ENCODE results near the gene PCDHB10. TPM values are rescaled to one million over a fixed set of nuclear protein-coding genes. Genes with fewer than 3 reads are reported as not detected.
A peak's percentile ranks its signal among the peaks of the same experiment; 100 is the strongest.
"Not testable (repeated sequence)": the region's sequence is repeated elsewhere in the genome, so short reads cannot be mapped to it uniquely, and the experiment has no call there.

Gene PCDHB10
- total and polyA plus RNA-seq, 3 experiments from 2014 or later, result not detected

DNA sequence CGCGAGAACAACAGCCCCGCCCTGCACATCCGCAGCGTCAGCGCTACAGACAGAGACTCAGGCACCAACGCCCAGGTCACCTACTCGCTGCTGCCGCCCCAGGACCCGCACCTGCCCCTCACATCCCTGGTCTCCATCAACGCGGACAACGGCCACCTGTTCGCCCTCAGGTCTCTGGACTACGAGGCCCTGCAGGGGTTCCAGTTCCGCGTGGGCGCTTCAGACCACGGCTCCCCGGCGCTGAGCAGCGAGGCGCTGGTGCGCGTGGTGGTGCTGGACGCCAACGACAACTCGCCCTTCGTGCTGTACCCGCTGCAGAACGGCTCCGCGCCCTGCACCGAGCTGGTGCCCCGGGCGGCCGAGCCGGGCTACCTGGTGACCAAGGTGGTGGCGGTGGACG is 23.4 kb downstream of the PCDHB10 start:
- H3K27ac ChIP-seq (ENCODE audit: low read depth, low read length); CTCF ChIA-PET; H3K27ac Mint-ChIP-seq; DNase-seq; H3K4me1 Mint-ChIP-seq; H3K36me3 ChIP-seq (ENCODE audit: insufficient read depth, low read length); H3K4me3 ChIP-seq (ENCODE audit: low read length); H3K27me3 ChIP-seq (ENCODE audit: insufficient read depth, low read length, poor library complexity, severe bottlenecking); POLR2A ChIA-PET; H3K4me3 Mint-ChIP-seq; H3K4me1 ChIP-seq (ENCODE audit: insufficient read depth, low read length); H3K36me3 Mint-ChIP-seq; H3K9me3 ChIP-seq (ENCODE audit: low read length): not testable (repeated sequence)
- H3K9me3 Mint-ChIP-seq, result peaks cover 18 to 39% (median 26%) of the 10 kb centered on the region in 5 donors
- H3K27me3 Mint-ChIP-seq, result peaks cover 43 to 56% of the 10 kb centered on the region in 2 donors

DNA sequence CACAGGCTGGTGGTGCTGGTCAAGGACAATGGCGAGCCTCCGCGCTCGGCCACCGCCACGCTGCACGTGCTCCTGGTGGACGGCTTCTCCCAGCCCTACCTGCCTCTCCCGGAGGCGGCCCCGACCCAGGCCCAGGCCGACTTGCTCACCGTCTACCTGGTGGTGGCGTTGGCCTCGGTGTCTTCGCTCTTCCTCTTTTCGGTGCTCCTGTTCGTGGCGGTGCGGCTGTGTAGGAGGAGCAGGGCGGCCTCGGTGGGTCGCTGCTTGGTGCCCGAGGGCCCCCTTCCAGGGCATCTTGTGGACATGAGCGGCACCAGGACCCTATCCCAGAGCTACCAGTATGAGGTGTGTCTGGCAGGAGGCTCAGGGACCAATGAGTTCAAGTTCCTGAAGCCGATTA is 23.9 kb downstream of the PCDHB10 start:
- H3K9me3 ChIP-seq (ENCODE audit: low read length); H3K4me3 Mint-ChIP-seq; H3K36me3 Mint-ChIP-seq; DNase-seq; H3K27ac ChIP-seq (ENCODE audit: low read depth, low read length); CTCF ChIA-PET; H3K4me3 ChIP-seq (ENCODE audit: low read length); POLR2A ChIA-PET; H3K36me3 ChIP-seq (ENCODE audit: insufficient read depth, low read length); H3K4me1 ChIP-seq (ENCODE audit: insufficient read depth, low read length); H3K4me1 Mint-ChIP-seq; H3K27ac Mint-ChIP-seq: not testable (repeated sequence)
- H3K27me3 ChIP-seq (ENCODE audit: insufficient read depth, low read length, poor library complexity, severe bottlenecking), result peaks cover 14% of the 10 kb centered on the region
- peaks cover 18 to 43% (median 26%) of the 10 kb centered on the region in 5 donors for H3K9me3 Mint-ChIP-seq
- H3K27me3 Mint-ChIP-seq, result peaks cover 43 to 59% of the 10 kb centered on the region in 2 donors

GRCh38 chr5:141223112-141223783 is 31.1 kb downstream of the PCDHB10 start, which contains the start of gene PCDHB14:
TSS of gene PCDHB14 (plus strand) at chr5:141223343. CDS start at chr5:141223506, 163 bp downstream.
- Histone ChIP-seq H3K27me3 (ENCODE audit: insufficient read depth, low read length, poor library complexity, severe bottlenecking) (peaks cover 7% of the 10 kb centered on the region), H3K9me3 (ENCODE audit: low read length) (no peaks in the 10 kb centered on the region), H3K4me3 (ENCODE audit: low read length) (no peak within 1 kb of the TSS), H3K4me1 (ENCODE audit: insufficient read depth, low read length) (no peaks in the 10 kb centered on the region), H3K36me3 (ENCODE audit: insufficient read depth, low read length) (no peaks in the 10 kb centered on the region), H3K27ac (ENCODE audit: low read depth, low read length) (no peak within 1 kb of the TSS)
- Mint-ChIP-seq H3K27me3 (peaks cover 33 to 73% of the 10 kb centered on the region in 2 donors), H3K4me1 (peaks cover 5 to 11% (median 8%) of the 10 kb centered on the region in 3 donors), H3K36me3 (no peaks in the 10 kb centered on the region), H3K4me3 (peak within 1 kb of the TSS in 5 of 7 donors; percentile 1 to 64 (median 46)), H3K27ac (peak within 1 kb of the TSS in 1 of 8 donors; percentile 31), H3K9me3 (peaks cover 10 to 49% (median 25%) of the 10 kb centered on the region in 5 donors)
- ChIA-PET CTCF (interaction anchor here (1.4 to 2.1 kb wide), 3 partner anchors 11 to 341 kb away, joined by 4 to 9 read pairs (median 5); no protein-coding TSS in a partner anchor), POLR2A (no interaction called here)
- DNase-seq, result no peak

GRCh38 chr5:141224844-141225243 is 32.7 kb downstream of the PCDHB10 start:
- H3K27ac Mint-ChIP-seq; H3K4me1 ChIP-seq (ENCODE audit: insufficient read depth, low read length); H3K4me3 ChIP-seq (ENCODE audit: low read length); H3K9me3 ChIP-seq (ENCODE audit: low read length); H3K36me3 ChIP-seq (ENCODE audit: insufficient read depth, low read length); DNase-seq; H3K27ac ChIP-seq (ENCODE audit: low read depth, low read length); H3K27me3 ChIP-seq (ENCODE audit: insufficient read depth, low read length, poor library complexity, severe bottlenecking); H3K36me3 Mint-ChIP-seq; POLR2A ChIA-PET; CTCF ChIA-PET: not testable (repeated sequence)
- Mint-ChIP-seq H3K4me3 (peak overlapping the region in 1 of 7 donors; percentile 65), H3K27me3 (peaks cover 31 to 60% of the 10 kb centered on the region in 2 donors), H3K4me1 (peaks cover 5 to 11% (median 8%) of the 10 kb centered on the region in 3 donors), H3K9me3 (peaks cover 6 to 42% (median 22%) of the 10 kb centered on the region in 5 donors)

GRCh38 chr5:141225421-141225820 is 33.3 kb downstream of the PCDHB10 start:
- H3K4me1 ChIP-seq (ENCODE audit: insufficient read depth, low read length); H3K4me3 ChIP-seq (ENCODE audit: low read length); H3K27ac ChIP-seq (ENCODE audit: low read depth, low read length); H3K9me3 ChIP-seq (ENCODE audit: low read length); H3K27me3 ChIP-seq (ENCODE audit: insufficient read depth, low read length, poor library complexity, severe bottlenecking); H3K27ac Mint-ChIP-seq; DNase-seq; H3K36me3 ChIP-seq (ENCODE audit: insufficient read depth, low read length); H3K4me3 Mint-ChIP-seq; POLR2A ChIA-PET; CTCF ChIA-PET; H3K36me3 Mint-ChIP-seq: not testable (repeated sequence)
- H3K4me1 Mint-ChIP-seq, result peaks cover 5 to 11% (median 8%) of the 10 kb centered on the region in 3 donors
- H3K9me3 Mint-ChIP-seq, result peaks cover 8 to 41% (median 24%) of the 10 kb centered on the region in 5 donors
- peaks cover 25 to 56% of the 10 kb centered on the region in 2 donors for H3K27me3 Mint-ChIP-seq

DNA sequence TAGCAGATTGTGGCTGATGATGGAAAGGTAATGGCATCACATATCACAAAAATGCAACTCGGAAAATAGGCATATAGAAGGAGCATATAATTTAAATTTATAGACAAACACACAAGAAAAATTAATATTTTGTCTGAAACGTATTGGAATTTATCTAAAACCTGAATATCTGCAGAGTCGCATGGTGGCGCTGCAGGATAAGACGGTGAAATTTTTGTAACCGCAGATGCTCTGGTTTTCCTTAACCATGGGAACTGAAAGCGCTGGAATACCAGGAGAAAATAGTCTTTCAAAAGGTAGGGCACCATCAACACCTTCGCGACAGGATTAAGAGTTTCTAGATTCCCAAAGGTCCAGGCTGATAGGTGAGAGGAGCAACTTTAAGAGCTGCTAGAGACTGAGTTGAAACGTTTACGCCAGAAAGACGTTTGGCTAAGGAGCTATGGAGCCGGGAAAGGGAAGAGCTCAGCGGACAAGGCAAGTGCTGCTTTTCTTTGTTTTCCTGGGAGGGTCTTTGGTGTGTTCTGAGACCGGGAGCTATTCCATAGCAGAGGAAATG is 42.0 kb downstream of the PCDHB10 start:
- no peak for DNase-seq
- Histone ChIP-seq H3K4me3 (ENCODE audit: low read length) (no peak overlapping the region), H3K4me1 (ENCODE audit: insufficient read depth, low read length) (no peaks in the 10 kb centered on the region), H3K27ac (ENCODE audit: low read depth, low read length) (no peak overlapping the region), H3K36me3 (ENCODE audit: insufficient read depth, low read length) (no peaks in the 10 kb centered on the region), H3K27me3 (ENCODE audit: insufficient read depth, low read length, poor library complexity, severe bottlenecking) (peaks cover 6% of the 10 kb centered on the region), H3K9me3 (ENCODE audit: low read length) (peaks cover 9% of the 10 kb centered on the region)
- ChIA-PET CTCF (interaction anchor here (1.2 kb wide), 1 partner anchor 10 kb away, joined by 4 read pairs; the partner anchor contains the start of gene PCDHB14), POLR2A (no interaction called here)
- Mint-ChIP-seq H3K27me3 (peaks cover 25 to 40% of the 10 kb centered on the region in 2 donors), H3K4me3 (no peak overlapping the region), H3K27ac (no peak overlapping the region), H3K4me1 (no peaks in the 10 kb centered on the region), H3K9me3 (peaks cover 24 to 65% (median 52%) of the 10 kb centered on the region in 5 donors), H3K36me3 (peaks cover 0 to 5% (median 0%) of the 10 kb centered on the region in 3 donors)

DNA sequence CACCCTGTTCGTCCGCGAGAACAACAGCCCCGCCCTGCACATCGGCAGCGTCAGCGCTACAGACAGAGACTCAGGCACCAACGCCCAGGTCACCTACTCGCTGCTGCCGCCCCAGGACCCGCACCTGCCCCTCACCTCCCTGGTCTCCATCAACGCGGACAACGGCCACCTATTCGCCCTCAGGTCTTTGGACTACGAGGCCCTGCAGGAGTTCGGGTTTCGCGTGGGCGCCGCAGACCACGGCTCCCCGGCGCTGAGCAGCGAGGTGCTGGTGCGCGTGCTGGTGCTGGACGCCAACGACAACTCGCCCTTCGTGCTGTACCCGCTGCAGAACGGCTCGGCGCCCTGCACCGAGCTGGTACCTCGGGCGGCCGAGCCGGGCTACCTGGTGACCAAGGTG is 43.8 kb downstream of the PCDHB10 start:
- H3K36me3 ChIP-seq (ENCODE audit: insufficient read depth, low read length); H3K4me3 ChIP-seq (ENCODE audit: low read length); H3K36me3 Mint-ChIP-seq; H3K4me3 Mint-ChIP-seq; H3K4me1 ChIP-seq (ENCODE audit: insufficient read depth, low read length); H3K4me1 Mint-ChIP-seq; H3K27me3 ChIP-seq (ENCODE audit: insufficient read depth, low read length, poor library complexity, severe bottlenecking); H3K27ac Mint-ChIP-seq; CTCF ChIA-PET; DNase-seq; POLR2A ChIA-PET; H3K27ac ChIP-seq (ENCODE audit: low read depth, low read length): not testable (repeated sequence)
- Mint-ChIP-seq H3K27me3 (peaks cover 39 to 57% of the 10 kb centered on the region in 2 donors), H3K9me3 (peaks cover 39 to 74% (median 68%) of the 10 kb centered on the region in 5 donors)
- H3K9me3 ChIP-seq (ENCODE audit: low read length), result peaks cover 12% of the 10 kb centered on the region

DNA sequence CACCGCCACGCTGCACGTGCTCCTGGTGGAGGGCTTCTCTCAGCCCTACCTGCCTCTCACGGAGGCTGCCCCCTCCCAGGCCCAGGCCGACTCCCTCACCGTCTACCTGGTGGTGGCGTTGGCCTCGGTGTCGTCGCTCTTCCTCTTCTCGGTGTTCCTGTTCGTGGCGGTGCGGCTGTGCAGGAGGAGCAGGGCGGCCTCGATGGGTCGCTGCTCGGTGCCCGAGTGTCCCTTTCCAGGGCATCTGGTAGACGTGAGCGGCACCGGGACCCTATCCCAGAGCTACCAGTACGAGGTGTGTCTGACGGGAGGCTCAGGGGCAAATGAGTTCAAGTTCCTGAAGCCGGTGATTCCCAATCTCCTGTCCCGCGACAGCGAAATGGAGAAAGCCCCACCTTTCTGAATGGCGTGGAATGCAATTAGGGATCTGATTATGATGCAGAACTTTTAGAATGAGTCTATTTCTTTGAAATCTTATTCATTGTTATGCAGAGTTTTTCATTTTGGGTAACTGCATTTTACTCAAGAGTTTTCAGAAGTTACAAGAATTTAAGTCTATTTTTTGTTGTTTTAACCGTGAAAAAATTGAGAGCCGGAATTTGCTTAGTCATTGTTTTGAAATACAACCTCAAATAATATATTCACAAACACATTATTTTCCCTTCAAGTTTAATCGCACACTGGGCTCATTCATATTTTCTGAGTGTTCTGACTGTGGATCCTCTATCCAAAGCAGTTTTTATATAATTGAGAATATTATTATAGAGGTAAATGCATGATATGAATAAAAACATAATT is 44.6 kb downstream of the PCDHB10 start:
- POLR2A ChIA-PET, result no interaction called here

More for the DNA sequence above, 44.6 kb downstream of the PCDHB10 start:
- H3K4me1 Mint-ChIP-seq, result no peaks in the 10 kb centered on the region
- H3K4me3 Mint-ChIP-seq, result no peak overlapping the region
- H3K36me3 ChIP-seq (ENCODE audit: insufficient read depth, low read length), result no peaks in the 10 kb centered on the region
- CTCF ChIA-PET, result no interaction called here
- peaks cover 2 to 7% (median 5%) of the 10 kb centered on the region in 3 donors for H3K36me3 Mint-ChIP-seq
- peaks cover 36 to 70% (median 66%) of the 10 kb centered on the region in 5 donors for H3K9me3 Mint-ChIP-seq
- H3K27me3 Mint-ChIP-seq, result peaks cover 39 to 56% of the 10 kb centered on the region in 2 donors
- H3K4me3 ChIP-seq (ENCODE audit: low read length), result no peak overlapping the region
- H3K27ac Mint-ChIP-seq, result no peak overlapping the region
- peaks cover 13% of the 10 kb centered on the region for H3K9me3 ChIP-seq (ENCODE audit: low read length)
- peaks cover 6% of the 10 kb centered on the region for H3K27me3 ChIP-seq (ENCODE audit: insufficient read depth, low read length, poor library complexity, severe bottlenecking)
- H3K27ac ChIP-seq (ENCODE audit: low read depth, low read length), result no peak overlapping the region
- no peak for DNase-seq
- H3K4me1 ChIP-seq (ENCODE audit: insufficient read depth, low read length), result no peaks in the 10 kb centered on the region
